Neural crest cell (in vitro differentiated cells): ENCODE data around the gene SLC4A8. TPM values are rescaled to one million over a fixed set of nuclear protein-coding genes. Genes with fewer than 3 reads are reported as not detected.

Experiments
- DNase-seq: peaks from one replicate; pipeline ENCODE4 v3.0.0; 2021; ENCODE audit warnings: low read depth, mixed read lengths, low spot score
- H3K27ac Mint-ChIP-seq: one replicate; pipeline ENCODE4 v1.8.0; 2021; ENCODE audit warnings: mild to moderate bottlenecking, mixed read lengths; ENCODE audit not compliant: unreplicated experiment
- H3K27me3 Mint-ChIP-seq: 2 replicates; pipeline ENCODE4 v1.8.0; 2021; ENCODE audit warnings: low read depth, mild to moderate bottlenecking, mixed read lengths
- H3K36me3 Mint-ChIP-seq: 2 replicates; pipeline ENCODE4 v1.8.0; 2021; ENCODE audit warnings: low read depth, mild to moderate bottlenecking, mixed read lengths
- H3K4me1 Mint-ChIP-seq: 2 replicates; pipeline ENCODE4 v1.8.0; 2021; ENCODE audit warnings: mixed read lengths
- H3K4me3 Mint-ChIP-seq: one replicate; pipeline ENCODE4 v1.8.0; 2021; ENCODE audit warnings: mild to moderate bottlenecking, mixed read lengths
- H3K9me3 Mint-ChIP-seq: 2 replicates; pipeline ENCODE4 v1.8.0; 2021; ENCODE audit warnings: mixed read lengths
- total RNA-seq: library from RNA; stranded (reverse); gene quantifications from 2 replicates; pipeline ENCODE4 v1.2.1, GENCODE V29; 2021
- TF ChIP-seq, protein P1 (sequence below): fragments of 200-600 bp; sonication (generic); conservative IDR thresholded peaks from 2 replicates; pipeline ENCODE4 v1.5.0; 2021; ENCODE audit warnings: antibody characterized with exemption, mild to moderate bottlenecking

The SLC4A8 gene
- total RNA-seq, 1 donor from 2014 or later = 33.8 TPM

DNA sequence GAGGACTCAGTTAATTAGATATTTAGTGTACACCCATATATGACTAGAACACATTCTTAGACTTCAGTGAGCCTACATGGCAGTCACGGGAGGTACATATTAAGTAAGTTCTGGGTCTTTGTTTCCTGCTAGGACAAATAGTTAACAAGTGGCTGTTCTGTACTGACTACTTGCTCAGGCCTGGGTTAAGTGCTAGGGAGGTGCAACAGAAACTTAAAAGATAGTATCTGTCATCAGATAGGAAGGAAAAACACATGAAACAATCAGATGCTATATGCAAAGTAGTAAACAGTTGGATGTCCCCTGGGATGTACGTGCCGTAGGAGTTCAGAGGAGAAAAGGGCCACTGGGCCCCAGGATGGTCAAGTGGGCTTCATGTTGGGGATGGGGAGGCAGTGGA, 59.5 kb downstream of the SLC4A8 start:
- H3K4me3 Mint-ChIP-seq = no peak overlapping the region
- peaks cover 3% of the 10 kb centered on the region for H3K36me3 Mint-ChIP-seq
- no peaks in the 10 kb centered on the region for H3K27me3 Mint-ChIP-seq
- TF ChIP-seq, protein P1, sequence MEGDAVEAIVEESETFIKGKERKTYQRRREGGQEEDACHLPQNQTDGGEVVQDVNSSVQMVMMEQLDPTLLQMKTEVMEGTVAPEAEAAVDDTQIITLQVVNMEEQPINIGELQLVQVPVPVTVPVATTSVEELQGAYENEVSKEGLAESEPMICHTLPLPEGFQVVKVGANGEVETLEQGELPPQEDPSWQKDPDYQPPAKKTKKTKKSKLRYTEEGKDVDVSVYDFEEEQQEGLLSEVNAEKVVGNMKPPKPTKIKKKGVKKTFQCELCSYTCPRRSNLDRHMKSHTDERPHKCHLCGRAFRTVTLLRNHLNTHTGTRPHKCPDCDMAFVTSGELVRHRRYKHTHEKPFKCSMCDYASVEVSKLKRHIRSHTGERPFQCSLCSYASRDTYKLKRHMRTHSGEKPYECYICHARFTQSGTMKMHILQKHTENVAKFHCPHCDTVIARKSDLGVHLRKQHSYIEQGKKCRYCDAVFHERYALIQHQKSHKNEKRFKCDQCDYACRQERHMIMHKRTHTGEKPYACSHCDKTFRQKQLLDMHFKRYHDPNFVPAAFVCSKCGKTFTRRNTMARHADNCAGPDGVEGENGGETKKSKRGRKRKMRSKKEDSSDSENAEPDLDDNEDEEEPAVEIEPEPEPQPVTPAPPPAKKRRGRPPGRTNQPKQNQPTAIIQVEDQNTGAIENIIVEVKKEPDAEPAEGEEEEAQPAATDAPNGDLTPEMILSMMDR = no peak
- no peak overlapping the region for H3K27ac Mint-ChIP-seq
- H3K4me1 Mint-ChIP-seq = no peaks in the 10 kb centered on the region
- no peaks in the 10 kb centered on the region for H3K9me3 Mint-ChIP-seq
- DNase-seq = no peak

DNA sequence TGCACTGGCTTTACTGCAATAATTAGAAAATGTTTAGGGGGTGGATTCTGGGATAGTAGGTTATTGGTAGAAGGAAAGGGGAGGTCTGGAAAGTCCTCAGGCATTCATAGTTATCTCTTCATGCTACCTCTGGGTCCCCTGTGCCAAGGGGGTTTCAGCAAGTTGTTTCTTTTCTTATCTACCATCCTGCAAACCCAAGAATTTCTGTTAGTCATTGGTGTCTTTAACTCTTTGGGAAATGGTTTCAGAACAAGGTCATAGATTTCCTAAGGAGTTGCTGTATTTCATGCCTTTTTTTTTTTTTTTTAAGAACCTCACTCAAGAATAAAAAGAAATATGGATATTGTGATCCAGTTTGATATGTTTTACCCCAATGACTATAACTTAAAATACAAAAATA, 63.6 kb downstream of the SLC4A8 start:
- Mint-ChIP-seq H3K9me3 (no peaks in the 10 kb centered on the region), H3K4me1 (no peaks in the 10 kb centered on the region)
- TF ChIP-seq, protein P1 = no peak

DNA sequence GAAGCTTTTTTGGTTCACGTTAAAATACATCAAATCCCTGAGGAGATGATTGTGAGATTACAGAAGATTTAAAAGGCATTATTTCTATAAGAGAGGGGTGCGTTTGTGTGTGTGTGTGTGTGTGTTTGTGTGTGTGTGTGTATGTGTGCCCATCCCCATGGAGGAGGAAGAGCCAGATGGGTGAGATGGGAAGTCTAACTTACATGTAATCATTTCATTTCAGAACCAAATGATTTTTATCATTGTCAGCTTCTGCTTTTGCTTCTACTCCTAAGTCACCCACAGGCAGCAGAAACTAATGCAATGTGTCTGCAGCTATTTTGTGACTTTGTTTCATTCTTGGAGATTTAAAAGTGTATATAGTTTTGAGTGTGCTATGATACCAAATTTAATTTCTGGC, 68.7 kb downstream of the SLC4A8 start:
- Mint-ChIP-seq H3K27ac (no peak overlapping the region), H3K4me3 (no peak overlapping the region), H3K4me1 (no peaks in the 10 kb centered on the region), H3K27me3 (no peaks in the 10 kb centered on the region), H3K9me3 (no peaks in the 10 kb centered on the region), H3K36me3 (no peaks in the 10 kb centered on the region)
- no peak for DNase-seq
- TF ChIP-seq, protein P1 = no peak

More for the DNA sequence above, 63.6 kb downstream of the SLC4A8 start:
- no peak overlapping the region for H3K27ac Mint-ChIP-seq
- H3K27me3 Mint-ChIP-seq = no peaks in the 10 kb centered on the region
- H3K36me3 Mint-ChIP-seq = peaks cover 3% of the 10 kb centered on the region
- DNase-seq = no peak
- H3K4me3 Mint-ChIP-seq = no peak overlapping the region

DNA sequence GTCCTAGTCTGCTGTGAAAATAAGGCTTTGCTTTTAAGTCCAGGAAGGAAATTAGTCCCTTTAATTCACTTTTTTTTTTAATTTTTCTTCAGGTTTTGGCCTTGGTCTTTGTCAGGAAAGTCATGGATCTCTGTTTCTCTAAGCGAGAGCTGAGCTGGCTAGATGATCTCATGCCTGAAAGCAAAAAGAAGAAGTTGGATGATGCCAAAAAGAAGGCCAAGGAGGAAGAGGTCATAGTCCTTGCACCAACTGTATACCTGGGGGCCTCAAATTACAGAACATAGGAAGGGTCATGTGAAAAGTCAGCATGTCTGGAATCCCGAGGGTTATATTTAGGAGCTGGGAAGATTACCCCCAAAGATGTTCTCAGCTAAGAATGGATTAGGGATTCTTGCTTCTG, 72.3 kb downstream of the SLC4A8 start:
- Mint-ChIP-seq H3K4me3 (no peak overlapping the region), H3K4me1 (no peaks in the 10 kb centered on the region), H3K9me3 (no peaks in the 10 kb centered on the region), H3K36me3 (peaks cover 6% of the 10 kb centered on the region), H3K27me3 (no peaks in the 10 kb centered on the region), H3K27ac (no peak overlapping the region)
- no peak for DNase-seq
- TF ChIP-seq, protein P1 = no peak

DNA sequence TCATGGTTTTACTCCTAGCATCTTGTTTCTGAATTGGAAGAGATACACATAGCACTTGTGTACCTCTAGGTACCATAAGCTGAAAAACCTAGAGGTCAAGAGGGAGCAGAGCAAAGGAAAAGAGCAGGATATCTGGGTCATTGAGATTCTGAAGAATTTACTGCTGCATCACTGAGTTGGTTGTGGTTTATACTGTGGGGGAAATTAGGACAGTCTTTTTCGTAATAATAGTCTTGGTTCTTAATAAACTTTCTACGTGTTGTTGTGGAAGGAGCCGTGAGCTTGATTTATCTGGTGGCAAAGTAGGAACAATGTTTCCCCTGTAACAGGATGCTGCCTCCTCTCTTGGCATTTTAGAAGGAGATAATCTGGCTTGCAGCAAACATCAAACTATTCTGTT, 80.2 kb downstream of the SLC4A8 start:
- DNase-seq = no peak
- Mint-ChIP-seq H3K27ac (no peak overlapping the region), H3K4me3 (no peak overlapping the region), H3K4me1 (no peaks in the 10 kb centered on the region), H3K9me3 (no peaks in the 10 kb centered on the region), H3K27me3 (no peaks in the 10 kb centered on the region), H3K36me3 (peaks cover 8% of the 10 kb centered on the region)
- TF ChIP-seq, protein P1 = no peak
